ENCODE results near the gene PRR35.

DNA sequence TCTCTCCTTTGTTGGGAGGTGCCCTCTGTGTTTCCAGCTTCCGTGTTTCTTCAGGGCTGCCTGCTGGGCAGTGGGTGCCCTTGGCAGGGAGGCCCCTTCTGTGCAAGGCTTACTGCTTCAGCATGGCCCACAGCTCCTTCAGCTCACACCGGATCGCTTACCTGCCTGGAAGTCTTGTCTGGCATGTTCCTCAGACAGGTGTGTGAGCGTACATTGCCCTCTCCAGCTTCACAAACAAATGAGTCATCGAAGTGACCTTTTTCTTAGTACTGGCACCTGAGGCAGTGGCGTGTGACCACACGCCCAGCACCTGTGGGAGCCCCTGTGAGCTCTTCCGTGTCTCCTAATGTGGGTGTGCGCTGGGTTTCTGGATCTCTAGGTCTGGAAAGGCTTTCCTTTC is 33.2 kb downstream of the PRR35 start:
- TF ChIP-seq POLR2A (IDR thresholded peaks at IDR 0.05) (peak; percentile 66), POLR2AphosphoS5 (IDR thresholded peaks at IDR 0.05) (peak; percentile 44 to 86 (median 80)), EP300 (IDR thresholded peaks at IDR 0.05; ENCODE audit: low read depth) (no peak)
- TF ChIP-seq, protein P1, sequence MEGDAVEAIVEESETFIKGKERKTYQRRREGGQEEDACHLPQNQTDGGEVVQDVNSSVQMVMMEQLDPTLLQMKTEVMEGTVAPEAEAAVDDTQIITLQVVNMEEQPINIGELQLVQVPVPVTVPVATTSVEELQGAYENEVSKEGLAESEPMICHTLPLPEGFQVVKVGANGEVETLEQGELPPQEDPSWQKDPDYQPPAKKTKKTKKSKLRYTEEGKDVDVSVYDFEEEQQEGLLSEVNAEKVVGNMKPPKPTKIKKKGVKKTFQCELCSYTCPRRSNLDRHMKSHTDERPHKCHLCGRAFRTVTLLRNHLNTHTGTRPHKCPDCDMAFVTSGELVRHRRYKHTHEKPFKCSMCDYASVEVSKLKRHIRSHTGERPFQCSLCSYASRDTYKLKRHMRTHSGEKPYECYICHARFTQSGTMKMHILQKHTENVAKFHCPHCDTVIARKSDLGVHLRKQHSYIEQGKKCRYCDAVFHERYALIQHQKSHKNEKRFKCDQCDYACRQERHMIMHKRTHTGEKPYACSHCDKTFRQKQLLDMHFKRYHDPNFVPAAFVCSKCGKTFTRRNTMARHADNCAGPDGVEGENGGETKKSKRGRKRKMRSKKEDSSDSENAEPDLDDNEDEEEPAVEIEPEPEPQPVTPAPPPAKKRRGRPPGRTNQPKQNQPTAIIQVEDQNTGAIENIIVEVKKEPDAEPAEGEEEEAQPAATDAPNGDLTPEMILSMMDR (IDR thresholded peaks at IDR 0.05) = no peak

All from transverse colon (tissue), 4 donors.